Sigmoid colon (tissue), 7 donors: Measurements from ENCODE around the gene CLBA1. TPM values are rescaled to one million over a fixed set of nuclear protein-coding genes. Genes with fewer than 3 reads are reported as not detected.

Experiments
- DNase-seq: peaks from one replicate; pipeline ENCODE4 v3.0.0-alpha.2; 2019
- H3K27ac ChIP-seq, 4 donors: fragments of 200-600 bp; sonication (generic); one replicate each; pipeline ENCODE4 v1.5.1; 2016 to 2019; ENCODE audit warnings: mild to moderate bottlenecking in 1 of 4
- H3K27me3 ChIP-seq, 3 donors: fragments of 200-600 bp; sonication (generic); one replicate each; pipeline ENCODE4 v1.5.1; 2019; ENCODE audit warnings: mild to moderate bottlenecking in 1 of 3
- H3K36me3 ChIP-seq, 4 donors: fragments of 200-600 bp; sonication (generic); one replicate each; pipeline ENCODE4 v1.5.1; 2016 to 2019
- H3K4me1 ChIP-seq, 4 donors: fragments of 200-600 bp; sonication (generic); one replicate each; pipeline ENCODE4 v1.5.1; 2017 to 2019
- H3K4me3 ChIP-seq, 4 donors: fragments of 200-600 bp; sonication (generic); one replicate each; pipeline ENCODE4 v1.5.1; 2017 to 2019; ENCODE audit warnings: mild to moderate bottlenecking in 2 of 4, moderate library complexity in 1 of 4
- H3K9me3 ChIP-seq, 4 donors: fragments of 200-600 bp in 3 of 4; sonication (generic) in 3 of 4; one replicate each; pipeline versions ENCODE4 v1.5.1 to v1.6.1; 2013 to 2019
- CTCF ChIP-seq, 4 experiments: fragments of 450-650 bp in 3 of 4; fragments of 200-600 bp in 1 of 4; IDR thresholded peaks; one replicate each; pipeline ENCODE4 v1.5.1; 2016 to 2019; ENCODE audit warnings: antibody characterized with exemption in 4 of 4, mild to moderate bottlenecking in 3 of 4, moderate library complexity in 2 of 4
- EP300 ChIP-seq, 4 donors: sonication (generic); formaldehyde crosslinking; IDR thresholded peaks; one replicate each; pipeline ENCODE4 v1.6.1; 2017; ENCODE audit warnings: antibody characterized with exemption in 4 of 4
- POLR2A ChIP-seq, 2 donors: fragments of 450-650 bp; IDR thresholded peaks; one replicate each; pipeline ENCODE4 v1.6.1; 2016; ENCODE audit warnings: antibody characterized with exemption in 2 of 2, mild to moderate bottlenecking in 2 of 2, moderate library complexity in 2 of 2
- POLR2AphosphoS5 ChIP-seq, 4 donors: sonication (generic); formaldehyde crosslinking; IDR thresholded peaks; one replicate each; pipeline ENCODE4 v1.6.1; 2017; ENCODE audit warnings: antibody characterized with exemption in 4 of 4
- WGBS, 2 donors: extraction: QIAGEN DNeasy Blood & Tissue Kit; methylation state at CpG; one replicate each; pipeline ENCODE4 v1.1.7; 2013; 5-methylcytosine and 5-hydroxymethylcytosine counted together
- intact Hi-C: fragments of 100-400 bp; cut with DNase I; formaldehyde crosslinking; loops from one replicate; pipeline ENCODE4 v1.15.1; 2023
- polyA plus RNA-seq, 3 donors: library from polyadenylated mRNA; stranded (reverse); fragments of 200-250 nt; gene quantifications; one replicate each; pipeline ENCODE4 v1.2.3, GENCODE V29; 2013
- total RNA-seq, 4 donors: library from RNA; depleted of rRNA; stranded (reverse); fragments of >200 nt; gene quantifications; one replicate each; pipeline ENCODE4 v1.1.0, GENCODE V29; 2016
- donor health status: healthy with polysubstance abuse.
- donor health status: Bipolar disorder and iron deficiency.
- donor health status: healthy.

CLBA1 gene
- total and polyA plus RNA-seq, 7 donors = 2.8 to 8.4 (median 3.3) TPM

- Histone ChIP-seq H3K9me3 (no peaks in the 10 kb centered on the region), H3K4me1 (peaks cover 0 to 54% (median 49%) of the 10 kb centered on the region in 4 donors), H3K27me3 (no peaks in the 10 kb centered on the region), H3K36me3 (peaks cover 0 to 6% (median 2%) of the 10 kb centered on the region in 4 donors), H3K27ac (no peak overlapping the region), H3K4me3 (no peak overlapping the region)
- DNase-seq = no peak
- WGBS, 2 donors = 37 to 81% methylated on average over 6 of the region's 6 CpGs
- TF ChIP-seq EP300 (IDR thresholded peaks at IDR 0.05) (no peak), CTCF (IDR thresholded peaks at IDR 0.05) (no peak), POLR2AphosphoS5 (IDR thresholded peaks at IDR 0.05) (no peak), POLR2A (IDR thresholded peaks at IDR 0.05) (no peak)
- intact Hi-C loops = no loop called here
These were observed 30.3 kb downstream of the CLBA1 start for GRCh38 chr14:105015905-105016304.

- H3K4me1 ChIP-seq = peaks cover 0 to 38% (median 33%) of the 10 kb centered on the region in 4 donors
- intact Hi-C loops = no loop called here
- no peaks in the 10 kb centered on the region for H3K27me3 ChIP-seq
- TF ChIP-seq EP300 (IDR thresholded peaks at IDR 0.05) (no peak), POLR2AphosphoS5 (IDR thresholded peaks at IDR 0.05) (no peak), CTCF (IDR thresholded peaks at IDR 0.05) (no peak), POLR2A (IDR thresholded peaks at IDR 0.05) (no peak)
- no peaks in the 10 kb centered on the region for H3K36me3 ChIP-seq
- no peak overlapping the region for H3K4me3 ChIP-seq
- no peak overlapping the region for H3K27ac ChIP-seq
- WGBS, 2 donors = 83 to 86% methylated on average over 4 of the region's 4 CpGs
- no peak for DNase-seq
- no peaks in the 10 kb centered on the region for H3K9me3 ChIP-seq
These were observed 32.8 kb downstream of the CLBA1 start for GRCh38 chr14:105018414-105018813.

GRCh38 chr14:105019861-105020814, 34.5 kb downstream of the CLBA1 start:
- H3K27me3 ChIP-seq = no peaks in the 10 kb centered on the region
- H3K9me3 ChIP-seq = no peaks in the 10 kb centered on the region
- H3K4me3 ChIP-seq = peak overlapping the region; percentile 69 to 96 (median 86)
- no peaks in the 10 kb centered on the region for H3K36me3 ChIP-seq
- H3K27ac ChIP-seq = peak overlapping the region; percentile 77 to 88 (median 86)
- intact Hi-C loops = loop anchor here (2.0 kb wide), 1 partner anchor 41 kb away; the partner anchor contains the start of gene AHNAK2
- WGBS, 2 donors = 2 to 4% methylated on average over 75 of the region's 75 CpGs
- TF ChIP-seq POLR2A (IDR thresholded peaks at IDR 0.05) = no peak
- TF ChIP-seq EP300 (IDR thresholded peaks at IDR 0.05) = no peak
- TF ChIP-seq CTCF (IDR thresholded peaks at IDR 0.05) = no peak
- TF ChIP-seq POLR2AphosphoS5 (IDR thresholded peaks at IDR 0.05) = no peak
- peaks cover 0 to 37% (median 33%) of the 10 kb centered on the region in 4 donors for H3K4me1 ChIP-seq
- DNase-seq = no peak

GRCh38 chr14:105020815-105021655, 35.4 kb downstream of the CLBA1 start, which contains the start of gene CDCA4:
Gene CDCA4 (minus strand): TSS chr14:105021083. CDS start chr14:105011929, 9,154 bp downstream.
- H3K4me1 ChIP-seq = peaks cover 0 to 37% (median 33%) of the 10 kb centered on the region in 4 donors
- WGBS, 2 donors = 1% methylated on average over 115 of the region's 115 CpGs

More at GRCh38 chr14:105020815-105021655, 35.4 kb downstream of the CLBA1 start, which contains the start of gene CDCA4:
- peak; percentile 98 for DNase-seq
- peak within 1 kb of the TSS; percentile 82 to 88 (median 86) for H3K27ac ChIP-seq
- no peaks in the 10 kb centered on the region for H3K27me3 ChIP-seq
- TF ChIP-seq POLR2A (IDR thresholded peaks at IDR 0.05) (peak; percentile 80 to 84), CTCF (IDR thresholded peaks at IDR 0.05) (no peak), EP300 (IDR thresholded peaks at IDR 0.05) (peak in 1 of 4 donors; percentile 50), POLR2AphosphoS5 (IDR thresholded peaks at IDR 0.05) (peak; percentile 89 to 97 (median 93))
- H3K36me3 ChIP-seq = no peaks in the 10 kb centered on the region
- peak within 1 kb of the TSS; percentile 69 to 96 (median 86) for H3K4me3 ChIP-seq
- no peaks in the 10 kb centered on the region for H3K9me3 ChIP-seq
- intact Hi-C loops = loop anchor here (1.0 to 2.0 kb wide), 2 partner anchors 42 to 53 kb away; partner anchors contain the start of gene AHNAK2
